AG09309 (cell line): ENCODE results near the gene CTRB1.

ENCODE experiments used
- DNase-seq: peaks from one replicate; pipeline ENCODE4 v3.0.0-alpha.2; 2010; ENCODE audit warnings: low read depth
- H3K4me3 ChIP-seq: 2 replicates; pipeline ENCODE4 v1.5.1; 2011; ENCODE audit warnings: mild to moderate bottlenecking, low read depth, low read length, moderate library complexity; ENCODE audit not compliant: control insufficient read depth
- TF ChIP-seq, protein P1 (sequence below): IDR thresholded peaks from 2 replicates; pipeline ENCODE4 v1.5.1; 2011; ENCODE audit warnings: mild to moderate bottlenecking, low read depth, low read length, inconsistent platforms; ENCODE audit not compliant: insufficient read depth, control insufficient read depth; ENCODE audit errors: missing control alignments

The CTRB1 gene

GRCh38 chr16:75234856-75235696 is 16.3 kb downstream of the CTRB1 start:
- TF ChIP-seq, protein P1, sequence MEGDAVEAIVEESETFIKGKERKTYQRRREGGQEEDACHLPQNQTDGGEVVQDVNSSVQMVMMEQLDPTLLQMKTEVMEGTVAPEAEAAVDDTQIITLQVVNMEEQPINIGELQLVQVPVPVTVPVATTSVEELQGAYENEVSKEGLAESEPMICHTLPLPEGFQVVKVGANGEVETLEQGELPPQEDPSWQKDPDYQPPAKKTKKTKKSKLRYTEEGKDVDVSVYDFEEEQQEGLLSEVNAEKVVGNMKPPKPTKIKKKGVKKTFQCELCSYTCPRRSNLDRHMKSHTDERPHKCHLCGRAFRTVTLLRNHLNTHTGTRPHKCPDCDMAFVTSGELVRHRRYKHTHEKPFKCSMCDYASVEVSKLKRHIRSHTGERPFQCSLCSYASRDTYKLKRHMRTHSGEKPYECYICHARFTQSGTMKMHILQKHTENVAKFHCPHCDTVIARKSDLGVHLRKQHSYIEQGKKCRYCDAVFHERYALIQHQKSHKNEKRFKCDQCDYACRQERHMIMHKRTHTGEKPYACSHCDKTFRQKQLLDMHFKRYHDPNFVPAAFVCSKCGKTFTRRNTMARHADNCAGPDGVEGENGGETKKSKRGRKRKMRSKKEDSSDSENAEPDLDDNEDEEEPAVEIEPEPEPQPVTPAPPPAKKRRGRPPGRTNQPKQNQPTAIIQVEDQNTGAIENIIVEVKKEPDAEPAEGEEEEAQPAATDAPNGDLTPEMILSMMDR = no peak
- H3K4me3 ChIP-seq = no peak overlapping the region
- DNase-seq = no peak

DNA sequence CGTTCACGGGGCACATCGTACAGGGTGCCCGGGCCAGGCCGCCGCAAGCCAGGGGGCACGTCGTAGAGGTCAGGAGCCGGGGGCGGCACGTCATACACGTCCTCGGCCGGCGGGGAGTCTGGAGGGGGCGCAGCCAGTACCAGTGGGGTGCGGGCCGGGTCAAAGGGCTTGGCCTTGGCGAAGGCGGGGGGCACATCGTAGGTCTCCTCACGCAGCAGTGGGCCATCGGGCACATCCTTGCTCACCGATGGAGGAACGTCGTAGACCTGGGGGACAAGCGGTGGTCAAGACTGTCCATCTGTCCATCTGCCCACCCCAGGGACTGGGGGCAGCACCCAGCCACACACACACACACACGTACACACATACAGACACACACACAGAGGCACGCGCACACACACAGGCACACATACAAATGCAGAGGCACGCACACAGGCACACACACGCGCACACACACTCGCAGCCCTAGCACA is 17.0 kb downstream of the CTRB1 start:
- DNase-seq = no peak
- H3K4me3 ChIP-seq = no peak overlapping the region
- TF ChIP-seq, protein P1 = no peak

DNA sequence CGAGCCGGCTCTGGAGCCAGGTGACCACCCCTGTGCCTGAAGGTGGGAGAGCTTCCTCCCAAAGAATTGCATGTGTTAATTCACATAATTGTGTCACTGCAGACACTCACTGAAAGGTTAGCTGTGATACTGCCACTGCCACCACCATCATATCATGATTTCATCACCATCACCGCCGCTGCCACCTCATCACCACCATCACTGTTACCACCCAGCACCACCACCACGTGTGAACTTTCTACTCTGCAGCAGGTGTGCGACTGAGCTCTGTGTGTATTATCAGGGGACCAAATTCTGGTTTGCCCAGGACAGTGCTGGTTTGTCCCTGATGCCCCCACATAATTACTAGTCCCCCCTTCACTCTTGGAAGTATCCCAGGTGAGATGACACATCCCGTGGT is 17.4 kb downstream of the CTRB1 start:
- TF ChIP-seq, protein P1 = no peak
- no peak overlapping the region for H3K4me3 ChIP-seq
- DNase-seq = no peak

GRCh38 chr16:75236736-75237397 is 18.1 kb downstream of the CTRB1 start:
- no peak for DNase-seq
- TF ChIP-seq, protein P1 = no peak

DNA sequence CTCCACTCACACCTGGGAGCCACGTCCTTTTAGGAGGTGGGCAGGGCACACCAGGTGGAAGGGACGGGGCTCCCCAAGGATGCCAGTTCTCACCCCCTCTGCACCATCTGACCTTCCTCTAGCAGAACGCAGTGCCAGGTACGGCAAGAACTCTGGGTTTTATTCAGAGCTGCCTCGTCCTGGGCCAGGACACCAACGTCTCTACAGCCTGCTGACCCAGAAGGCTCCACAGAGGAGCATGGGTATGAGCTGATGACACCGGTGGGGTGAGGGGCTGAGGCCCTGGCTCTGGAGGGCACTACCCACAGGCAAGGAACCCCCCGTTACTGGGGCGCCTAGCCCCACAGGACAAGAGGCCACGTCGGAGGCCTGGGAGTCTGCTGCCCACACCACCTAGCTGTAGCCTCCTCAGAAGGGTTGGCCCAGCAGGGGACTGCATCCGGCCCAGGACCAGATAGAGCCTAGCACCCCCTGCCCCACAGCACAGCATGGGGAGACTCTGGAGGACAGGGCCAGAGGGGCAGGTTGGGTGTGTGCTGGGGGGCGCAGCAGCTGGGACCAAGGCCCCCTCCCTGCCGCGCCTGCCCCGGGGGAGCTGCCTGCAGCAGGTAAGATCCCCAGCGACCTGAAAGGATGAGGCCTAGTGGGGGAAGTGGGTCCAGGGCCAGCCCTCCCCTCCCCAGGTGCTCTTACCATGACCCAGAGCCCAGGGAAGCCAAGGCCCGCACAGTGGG is 18.8 kb downstream of the CTRB1 start:
- TF ChIP-seq, protein P1 = no peak
- no peak overlapping the region for H3K4me3 ChIP-seq
- DNase-seq = no peak

More at GRCh38 chr16:75236736-75237397, 18.1 kb downstream of the CTRB1 start:
- no peak overlapping the region for H3K4me3 ChIP-seq

DNA sequence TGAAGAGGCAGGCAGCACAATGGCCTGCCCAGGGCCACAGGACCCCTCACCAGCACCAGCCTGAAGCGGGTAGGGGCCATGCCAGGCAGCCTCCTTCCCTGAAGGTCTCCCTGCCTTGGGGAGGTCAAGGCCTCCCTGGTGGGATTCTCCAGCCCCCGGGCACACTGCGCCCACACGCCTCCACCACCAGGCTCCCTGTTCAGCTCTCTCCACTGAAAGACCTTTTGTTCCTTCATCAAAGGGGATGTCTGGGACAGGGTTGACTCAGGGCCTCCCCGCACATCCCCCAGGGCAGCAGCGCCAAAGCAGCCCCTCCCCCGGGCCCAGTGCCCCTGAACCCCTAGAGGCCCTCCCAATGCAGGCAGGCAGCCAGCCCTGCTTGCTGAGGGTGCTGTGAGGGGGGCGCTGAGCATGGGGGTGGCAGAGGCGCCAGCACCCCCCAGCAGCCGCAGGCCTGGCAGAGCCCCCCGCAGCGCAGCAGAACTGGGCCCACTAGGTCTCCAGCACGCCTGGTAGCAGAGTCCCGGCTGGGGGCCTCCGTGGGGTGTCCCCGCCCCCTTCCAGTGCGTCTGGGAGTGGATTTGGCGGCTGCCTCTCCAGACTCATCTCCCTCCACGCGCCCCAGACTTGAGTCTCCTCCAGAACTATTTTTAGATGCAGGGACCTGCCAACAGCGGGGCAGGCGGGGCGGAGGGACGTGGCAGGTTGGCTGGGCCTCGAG is 19.5 kb downstream of the CTRB1 start:
- H3K4me3 ChIP-seq = peak overlapping the region; percentile 2

More for the DNA sequence above, 19.5 kb downstream of the CTRB1 start:
- DNase-seq = peak; percentile 79
- TF ChIP-seq, protein P1 = no peak
